ENCODE data around the gene MYO1F.

GRCh38 chr19:8577741-8578140, 499 bp upstream of the MYO1F start:
- TF ChIP-seq CTCF (IDR thresholded peaks at IDR 0.05) (no peak), POLR2A (IDR thresholded peaks at IDR 0.05) (no peak)
